GM19099 (cell line): ENCODE results near the gene SPATA2.

ENCODE experiments used
- POLR2A ChIP-seq: IDR thresholded peaks from 3 replicates; pipeline ENCODE4 v1.6.1; 2011; ENCODE audit warnings: low read depth; ENCODE audit not compliant: insufficient read length; ENCODE audit errors: extremely low read depth

The SPATA2 gene

GRCh38 chr20:49893242-49894072 lies 21.9 kb downstream of the SPATA2 start:
- no peak for TF ChIP-seq POLR2A

- no peak for TF ChIP-seq POLR2A
Measured at GRCh38 chr20:49892817-49893216, 22.5 kb downstream of the SPATA2 start.

- no peak for TF ChIP-seq POLR2A
Measured at GRCh38 chr20:49892260-49892659, 23.1 kb downstream of the SPATA2 start.

GRCh38 chr20:49891476-49892110 lies 23.7 kb downstream of the SPATA2 start:
- no peak for TF ChIP-seq POLR2A

GRCh38 chr20:49890471-49891361 lies 24.6 kb downstream of the SPATA2 start:
- no peak for TF ChIP-seq POLR2A

- no peak for TF ChIP-seq POLR2A
Measured at GRCh38 chr20:49889935-49890333, 25.4 kb downstream of the SPATA2 start.

GRCh38 chr20:49889001-49889934 lies 26.1 kb downstream of the SPATA2 start:
- no peak for TF ChIP-seq POLR2A

- no peak for TF ChIP-seq POLR2A
Measured at GRCh38 chr20:49888212-49889000, 26.9 kb downstream of the SPATA2 start.

GRCh38 chr20:49887251-49888211 lies 27.8 kb downstream of the SPATA2 start:
- no peak for TF ChIP-seq POLR2A

GRCh38 chr20:49886571-49887213 lies 28.6 kb downstream of the SPATA2 start:
- TF ChIP-seq POLR2A: no peak

GRCh38 chr20:49885558-49886332 lies 29.6 kb downstream of the SPATA2 start:
- no peak for TF ChIP-seq POLR2A
